ENCODE results near the gene PRKG1.

DNA sequence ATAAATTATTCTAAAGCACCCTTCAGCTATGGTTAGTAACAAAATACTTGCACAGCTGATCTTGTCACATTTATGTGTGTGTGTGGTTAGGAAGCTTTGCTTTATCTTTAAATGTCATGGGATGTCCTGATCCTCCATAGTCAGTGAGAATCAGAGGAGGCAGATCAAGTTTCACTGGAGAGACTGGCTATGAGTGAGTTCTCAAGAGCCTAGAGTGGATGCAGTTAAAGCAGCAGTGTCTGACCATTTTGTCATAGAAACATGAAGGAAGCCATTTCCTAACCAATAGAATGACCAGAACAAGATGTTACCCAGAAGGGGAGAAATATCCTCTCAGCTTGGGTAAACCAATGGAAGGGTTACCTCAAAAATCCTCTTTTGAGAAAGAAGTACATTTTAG is 1032.6 kb downstream of the PRKG1 start:
- TF ChIP-seq, protein P1, sequence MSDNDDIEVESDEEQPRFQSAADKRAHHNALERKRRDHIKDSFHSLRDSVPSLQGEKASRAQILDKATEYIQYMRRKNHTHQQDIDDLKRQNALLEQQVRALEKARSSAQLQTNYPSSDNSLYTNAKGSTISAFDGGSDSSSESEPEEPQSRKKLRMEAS (CRISPR knock-in tag; IDR thresholded peaks at IDR 0.05), result no peak
- TF ChIP-seq, protein P2, sequence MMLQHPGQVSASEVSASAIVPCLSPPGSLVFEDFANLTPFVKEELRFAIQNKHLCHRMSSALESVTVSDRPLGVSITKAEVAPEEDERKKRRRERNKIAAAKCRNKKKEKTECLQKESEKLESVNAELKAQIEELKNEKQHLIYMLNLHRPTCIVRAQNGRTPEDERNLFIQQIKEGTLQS (CRISPR knock-in tag; conservative IDR thresholded peaks at IDR 0.05), result no peak
- TF ChIP-seq, protein P3, sequence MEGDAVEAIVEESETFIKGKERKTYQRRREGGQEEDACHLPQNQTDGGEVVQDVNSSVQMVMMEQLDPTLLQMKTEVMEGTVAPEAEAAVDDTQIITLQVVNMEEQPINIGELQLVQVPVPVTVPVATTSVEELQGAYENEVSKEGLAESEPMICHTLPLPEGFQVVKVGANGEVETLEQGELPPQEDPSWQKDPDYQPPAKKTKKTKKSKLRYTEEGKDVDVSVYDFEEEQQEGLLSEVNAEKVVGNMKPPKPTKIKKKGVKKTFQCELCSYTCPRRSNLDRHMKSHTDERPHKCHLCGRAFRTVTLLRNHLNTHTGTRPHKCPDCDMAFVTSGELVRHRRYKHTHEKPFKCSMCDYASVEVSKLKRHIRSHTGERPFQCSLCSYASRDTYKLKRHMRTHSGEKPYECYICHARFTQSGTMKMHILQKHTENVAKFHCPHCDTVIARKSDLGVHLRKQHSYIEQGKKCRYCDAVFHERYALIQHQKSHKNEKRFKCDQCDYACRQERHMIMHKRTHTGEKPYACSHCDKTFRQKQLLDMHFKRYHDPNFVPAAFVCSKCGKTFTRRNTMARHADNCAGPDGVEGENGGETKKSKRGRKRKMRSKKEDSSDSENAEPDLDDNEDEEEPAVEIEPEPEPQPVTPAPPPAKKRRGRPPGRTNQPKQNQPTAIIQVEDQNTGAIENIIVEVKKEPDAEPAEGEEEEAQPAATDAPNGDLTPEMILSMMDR (IDR thresholded peaks at IDR 0.05), result no peak
- TF ChIP-seq NR3C1 (CRISPR knock-in tag; conservative IDR thresholded peaks at IDR 0.05; ENCODE audit: low read depth), result no peak
- TF ChIP-seq KAT7 (CRISPR knock-in tag; IDR thresholded peaks at IDR 0.05; ENCODE audit: borderline replicate concordance), result no peak
- TF ChIP-seq JUN (CRISPR knock-in tag; IDR thresholded peaks at IDR 0.05), result no peak
- no peak for TF ChIP-seq SP1 (CRISPR knock-in tag; conservative IDR thresholded peaks at IDR 0.05)
- TF ChIP-seq, protein P4, sequence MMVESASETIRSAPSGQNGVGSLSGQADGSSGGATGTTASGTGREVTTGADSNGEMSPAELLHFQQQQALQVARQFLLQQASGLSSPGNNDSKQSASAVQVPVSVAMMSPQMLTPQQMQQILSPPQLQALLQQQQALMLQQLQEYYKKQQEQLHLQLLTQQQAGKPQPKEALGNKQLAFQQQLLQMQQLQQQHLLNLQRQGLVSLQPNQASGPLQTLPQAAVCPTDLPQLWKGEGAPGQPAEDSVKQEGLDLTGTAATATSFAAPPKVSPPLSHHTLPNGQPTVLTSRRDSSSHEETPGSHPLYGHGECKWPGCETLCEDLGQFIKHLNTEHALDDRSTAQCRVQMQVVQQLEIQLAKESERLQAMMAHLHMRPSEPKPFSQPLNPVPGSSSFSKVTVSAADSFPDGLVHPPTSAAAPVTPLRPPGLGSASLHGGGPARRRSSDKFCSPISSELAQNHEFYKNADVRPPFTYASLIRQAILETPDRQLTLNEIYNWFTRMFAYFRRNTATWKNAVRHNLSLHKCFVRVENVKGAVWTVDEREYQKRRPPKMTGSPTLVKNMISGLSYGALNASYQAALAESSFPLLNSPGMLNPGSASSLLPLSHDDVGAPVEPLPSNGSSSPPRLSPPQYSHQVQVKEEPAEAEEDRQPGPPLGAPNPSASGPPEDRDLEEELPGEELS (CRISPR knock-in tag; IDR thresholded peaks at IDR 0.05), result no peak
- TF ChIP-seq NFYB (CRISPR knock-in tag; conservative IDR thresholded peaks at IDR 0.05; ENCODE audit: low read depth), result no peak
- no peak for TF ChIP-seq ELF4 (CRISPR knock-in tag; IDR thresholded peaks at IDR 0.05; ENCODE audit: low read depth)
- TF ChIP-seq PRRX2 (CRISPR knock-in tag; IDR thresholded peaks at IDR 0.05), result no peak
- TF ChIP-seq ZBTB21 (CRISPR knock-in tag; IDR thresholded peaks at IDR 0.05; ENCODE audit: borderline replicate concordance), result no peak
- TF ChIP-seq, protein P5, sequence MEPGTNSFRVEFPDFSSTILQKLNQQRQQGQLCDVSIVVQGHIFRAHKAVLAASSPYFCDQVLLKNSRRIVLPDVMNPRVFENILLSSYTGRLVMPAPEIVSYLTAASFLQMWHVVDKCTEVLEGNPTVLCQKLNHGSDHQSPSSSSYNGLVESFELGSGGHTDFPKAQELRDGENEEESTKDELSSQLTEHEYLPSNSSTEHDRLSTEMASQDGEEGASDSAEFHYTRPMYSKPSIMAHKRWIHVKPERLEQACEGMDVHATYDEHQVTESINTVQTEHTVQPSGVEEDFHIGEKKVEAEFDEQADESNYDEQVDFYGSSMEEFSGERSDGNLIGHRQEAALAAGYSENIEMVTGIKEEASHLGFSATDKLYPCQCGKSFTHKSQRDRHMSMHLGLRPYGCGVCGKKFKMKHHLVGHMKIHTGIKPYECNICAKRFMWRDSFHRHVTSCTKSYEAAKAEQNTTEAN (CRISPR knock-in tag; IDR thresholded peaks at IDR 0.05), result no peak
- no peak for TF ChIP-seq ZNF138 (CRISPR knock-in tag; conservative IDR thresholded peaks at IDR 0.05)

Data from WTC11 (cell line).